Brain pericyte (primary cell): Measurements from ENCODE around the gene RER1.

Source experiments
- DNase-seq: peaks from one replicate; pipeline ENCODE4 v3.0.0-alpha.2; 2012; ENCODE audit warnings: low read depth, low spot score

The RER1 gene

DNA sequence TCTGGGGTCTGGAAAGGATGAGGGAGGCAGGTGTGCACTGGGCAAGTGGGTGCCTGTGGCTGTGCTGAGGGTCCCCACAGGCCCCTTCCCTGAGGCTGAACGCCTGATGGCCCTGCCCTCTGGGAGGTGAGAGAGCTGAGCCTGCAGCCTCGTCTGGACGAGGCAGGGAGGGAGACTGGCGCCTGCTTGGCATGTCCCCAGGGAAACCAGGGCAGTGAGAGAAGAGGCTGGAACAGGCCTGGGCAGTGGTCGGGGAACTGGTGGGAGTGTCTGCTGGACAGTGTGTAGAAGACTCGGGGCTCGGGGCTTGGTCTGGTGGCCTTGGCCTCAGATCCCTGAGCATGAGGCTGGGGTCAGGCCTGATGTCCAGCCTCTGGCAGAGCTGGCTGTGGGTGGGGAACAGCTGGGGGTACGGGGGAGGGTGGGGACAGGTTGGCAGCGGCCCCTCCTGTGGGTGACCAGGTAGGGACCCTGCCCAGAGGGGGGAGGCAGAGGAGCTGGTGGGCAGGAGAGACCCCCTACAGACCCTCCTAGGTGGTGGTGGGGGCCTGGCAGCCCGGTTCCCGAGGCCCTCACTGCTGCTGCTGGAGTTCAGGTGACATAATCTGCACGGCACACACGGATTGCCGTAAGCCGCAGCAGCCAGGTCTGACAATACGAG lies 53.7 kb downstream of the RER1 start:
- no peak for DNase-seq

- no peak for DNase-seq
These were observed 54.2 kb downstream of the RER1 start for GRCh38 chr1:2445823-2446215.

DNA sequence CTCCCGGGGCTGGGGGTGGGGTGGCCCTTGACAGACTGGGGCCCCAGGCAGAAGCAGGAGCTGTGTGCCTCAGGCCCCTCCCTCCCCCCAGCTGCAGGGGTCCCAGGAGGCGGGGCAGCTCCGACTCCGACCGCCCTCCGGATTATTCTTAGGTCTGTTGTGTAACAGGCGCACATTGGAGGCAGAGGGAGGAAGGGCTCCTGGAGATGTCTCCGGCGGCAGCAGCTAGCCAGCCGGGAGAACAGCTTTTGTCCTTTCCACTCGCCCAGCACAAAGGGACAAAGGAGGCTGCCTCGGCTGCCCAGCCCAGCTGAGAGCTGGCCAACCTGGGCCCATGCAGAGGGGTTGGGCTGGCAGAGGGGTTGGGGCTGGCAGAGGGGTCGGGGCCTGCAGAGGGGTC lies 54.8 kb downstream of the RER1 start:
- DNase-seq: no peak

DNA sequence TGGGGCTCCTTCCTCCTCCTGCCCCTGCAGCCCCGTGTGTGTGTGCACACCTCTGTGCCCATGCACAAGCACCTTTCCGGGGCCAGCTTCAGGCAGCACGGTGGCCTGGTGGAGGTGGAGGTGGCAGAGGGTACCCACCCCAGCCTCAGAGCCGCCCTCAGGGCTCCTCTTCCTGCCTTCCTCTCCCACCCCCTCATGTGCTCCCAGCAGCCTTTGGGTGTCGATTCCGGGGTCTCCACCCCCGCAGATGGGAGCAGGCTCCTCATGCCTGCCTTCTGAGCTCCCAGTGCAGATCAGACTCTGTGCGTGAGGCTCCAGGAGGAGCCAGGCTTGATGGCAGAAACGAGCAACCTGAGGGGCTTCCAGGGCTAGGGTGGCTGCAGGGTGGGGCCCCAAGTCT lies 55.2 kb downstream of the RER1 start:
- DNase-seq: no peak

- no peak for DNase-seq
These were observed 55.8 kb downstream of the RER1 start for GRCh38 chr1:2447276-2448097.

- DNase-seq: no peak
These were observed 56.4 kb downstream of the RER1 start for GRCh38 chr1:2448098-2448445.

GRCh38 chr1:2449636-2450454 lies 58.2 kb downstream of the RER1 start:
- no peak for DNase-seq

GRCh38 chr1:2451741-2452140 lies 60.1 kb downstream of the RER1 start:
- DNase-seq: no peak

- no peak for DNase-seq
These were observed 60.7 kb downstream of the RER1 start for GRCh38 chr1:2452201-2452931.

DNA sequence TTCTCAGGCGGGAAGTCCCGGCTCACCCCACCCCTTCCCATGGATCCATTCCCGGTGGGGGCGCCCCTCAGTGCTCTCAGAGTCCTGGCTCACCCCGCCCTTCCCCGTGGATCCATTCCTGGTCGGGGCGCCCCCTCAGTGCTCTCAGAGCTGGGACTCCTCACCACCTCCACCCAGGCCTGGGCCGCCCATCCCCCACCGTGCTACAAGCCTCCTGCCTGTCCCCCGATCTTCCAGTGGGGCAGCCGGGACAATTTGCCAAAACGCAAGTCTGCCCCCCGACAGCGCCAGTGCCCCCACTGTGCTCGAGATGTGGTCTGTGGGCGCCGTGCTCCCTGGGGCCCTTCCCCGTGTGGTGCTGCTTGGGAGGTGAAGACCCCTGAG lies 61.3 kb downstream of the RER1 start:
- no peak for DNase-seq

- no peak for DNase-seq
These were observed 62.6 kb downstream of the RER1 start for GRCh38 chr1:2454227-2454626.
